OCI-LY3 (cell line): ENCODE measurements around the gene HRCT1.

Experiments
- CTCF ChIP-seq: fragments of 200-600, 300-600 bp; sonication (generic); IDR thresholded peaks from 2 replicates; pipeline ENCODE4 v1.5.1; 2014; ENCODE audit warnings: antibody characterized with exemption, low read length, low read depth
- EZH2phosphoT487 ChIP-seq: fragments of 200-600 bp; shearing (Covaris generic); IDR thresholded peaks from 2 replicates; pipeline ENCODE4 v1.6.1; 2018; ENCODE audit warnings: antibody characterized with exemption, mixed run types, low read depth

GRCh38 chr9:35869621-35870216 lies 36.3 kb upstream of the HRCT1 start:
- no peak for TF ChIP-seq CTCF
- TF ChIP-seq EZH2phosphoT487 = no peak
